Erythroblast (primary cell): ENCODE measurements around the gene KCNH6.

Experiments
- GATA1 ChIP-seq: IDR thresholded peaks from 2 replicates; pipeline ENCODE4 v1.6.1; 2011; ENCODE audit warnings: low read depth, mild to moderate bottlenecking, control low read depth, low read length, moderate library complexity
- POLR2A ChIP-seq: IDR thresholded peaks from 2 replicates; pipeline ENCODE4 v1.6.1; 2011; ENCODE audit warnings: mild to moderate bottlenecking, low read length

DNA sequence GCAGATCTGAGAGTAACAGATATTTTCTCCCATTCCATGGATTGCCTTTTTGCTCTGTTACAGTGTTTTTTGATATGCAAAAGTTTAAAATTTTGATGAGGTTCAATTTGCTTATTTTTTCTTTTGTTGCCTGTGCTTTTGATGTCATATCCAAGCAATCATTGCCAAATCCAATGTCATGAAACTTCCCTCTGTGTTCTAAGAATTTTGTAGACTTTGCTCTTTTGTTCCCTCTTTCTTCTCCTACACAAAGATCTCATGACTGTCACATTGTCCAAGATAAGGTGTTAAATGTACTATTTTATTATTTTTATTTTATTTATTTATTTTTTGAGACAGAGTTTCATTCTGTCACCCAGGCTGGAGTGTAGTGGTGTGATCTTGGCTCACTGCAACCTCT, 18.9 kb upstream of the KCNH6 start:
- TF ChIP-seq POLR2A = no peak
- no peak for TF ChIP-seq GATA1
